Measurements from ENCODE around the gene FLRT1.

FLRT1 gene

GRCh38 chr11:64006398-64006797, 29.3 kb upstream of the FLRT1 start:
- DNase-seq (ENCODE audit: low read depth in 3 of 3), result no peak

DNA sequence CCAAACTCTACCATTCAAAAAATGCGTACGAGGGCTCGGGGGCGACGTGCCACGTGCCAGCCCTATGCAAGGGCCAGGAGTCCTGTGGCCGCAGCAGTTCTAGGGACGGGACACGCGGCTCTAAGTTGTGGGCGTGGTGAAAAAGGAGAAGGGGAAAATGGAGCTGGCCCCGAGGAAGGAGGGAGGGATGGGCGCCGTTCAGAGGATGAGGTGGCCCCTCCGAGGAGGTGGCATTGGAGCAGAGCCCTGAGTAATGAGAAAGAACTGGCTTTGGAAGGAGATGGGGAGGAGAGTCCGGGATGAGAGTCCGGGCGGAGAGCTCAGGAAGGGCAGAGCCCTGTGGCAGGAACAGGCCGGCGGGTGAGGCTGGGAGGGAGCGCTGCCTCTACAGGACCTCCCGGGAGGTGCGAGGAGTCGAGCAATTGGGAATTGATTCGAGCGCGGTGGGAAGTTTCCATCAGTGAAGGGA, 28.5 kb upstream of the FLRT1 start:
- no peak for DNase-seq (ENCODE audit: low read depth in 3 of 3)

GRCh38 chr11:64007629-64008282, 28.0 kb upstream of the FLRT1 start:
- DNase-seq (ENCODE audit: low read depth in 3 of 3), result no peak

DNA sequence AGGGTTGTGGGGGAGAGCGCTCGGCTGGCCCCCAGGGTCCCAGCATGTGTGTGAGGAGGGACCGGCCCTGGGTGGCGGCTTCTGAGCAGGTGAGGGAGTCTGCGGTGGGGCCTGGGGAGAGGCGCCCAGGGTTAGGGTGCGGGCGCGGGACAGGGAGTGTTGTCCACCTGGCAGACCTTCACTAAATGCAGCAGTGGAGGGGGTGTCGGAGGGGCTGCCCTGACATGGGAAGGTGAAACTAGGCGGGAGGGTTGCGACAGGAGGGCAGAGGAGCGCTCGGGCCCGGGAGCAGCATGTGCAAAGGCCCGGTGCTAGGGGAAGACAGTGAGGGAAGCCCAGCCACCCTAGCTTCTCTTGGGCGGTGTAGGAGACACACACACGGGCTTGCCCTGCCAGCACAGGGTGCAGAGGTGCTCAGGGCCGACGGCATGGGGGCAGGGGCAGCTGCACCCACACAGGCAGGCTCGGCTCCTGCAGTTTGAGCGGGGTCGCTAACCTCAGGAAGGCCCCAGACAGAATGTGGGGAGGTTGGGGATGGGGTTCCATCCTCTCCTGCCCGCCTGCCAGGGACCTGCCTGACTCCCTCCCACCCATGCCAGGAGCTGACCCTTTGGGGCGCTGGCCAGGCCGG, 27.3 kb upstream of the FLRT1 start:
- DNase-seq (ENCODE audit: low read depth in 3 of 3), result no peak

DNA sequence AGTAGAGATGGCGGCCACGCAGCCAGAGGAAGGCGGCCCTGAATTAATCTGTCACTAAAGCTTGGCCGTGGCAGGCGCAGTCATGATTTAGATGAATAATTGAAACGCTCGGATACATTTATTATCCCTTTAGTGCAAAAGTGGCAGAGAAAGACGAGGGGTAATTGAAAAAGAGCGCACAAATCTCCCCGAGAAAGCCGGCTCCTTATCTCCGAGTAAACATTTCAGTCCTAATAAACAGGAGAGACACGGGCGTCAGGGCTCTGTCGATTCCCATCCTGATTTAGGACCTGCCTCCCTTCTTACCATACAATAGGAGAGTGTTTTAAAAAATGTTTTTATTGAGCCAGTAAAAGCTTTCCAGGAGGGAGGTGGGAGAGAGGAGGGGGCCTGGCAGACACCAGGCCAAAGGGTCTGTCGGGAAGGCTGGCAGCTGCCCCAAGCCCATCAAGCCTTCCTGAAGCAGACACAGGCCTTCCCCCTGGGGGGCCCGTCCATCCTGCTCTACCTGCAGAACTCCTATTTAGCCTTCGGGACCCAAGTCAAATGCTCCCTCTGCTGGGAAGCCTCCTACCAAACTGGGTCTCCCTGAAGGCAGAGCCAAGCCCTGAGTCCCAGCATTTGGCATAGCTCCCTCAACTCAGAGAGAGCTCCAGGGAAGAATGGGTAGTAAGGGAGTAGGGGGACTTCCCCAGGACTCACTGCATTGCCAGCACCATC, 26.7 kb upstream of the FLRT1 start:
- no peak for DNase-seq (ENCODE audit: low read depth in 3 of 3)

- DNase-seq (ENCODE audit: low read depth in 3 of 3), result no peak
Measured at GRCh38 chr11:64009710-64010109, 26.0 kb upstream of the FLRT1 start.

DNA sequence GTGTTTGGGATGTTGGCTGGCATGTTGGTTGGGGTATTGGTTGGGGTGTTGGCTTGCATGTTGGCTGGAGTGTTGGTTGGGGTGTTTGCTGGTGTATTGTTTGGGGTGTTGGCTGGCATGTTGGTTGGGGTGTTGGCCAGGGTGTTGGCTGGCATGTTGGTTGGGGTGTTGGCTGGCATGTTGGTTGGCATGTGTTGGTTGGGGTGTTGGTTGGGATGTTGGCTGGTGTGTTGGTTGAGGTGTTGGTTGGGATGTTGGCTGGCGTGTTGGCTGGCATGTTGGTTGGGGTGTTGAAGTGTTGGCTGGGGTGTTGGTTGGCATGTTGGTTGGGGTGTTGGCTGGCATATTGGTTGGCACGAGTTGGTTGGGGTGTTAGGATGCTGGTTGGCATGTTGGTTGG, 24.9 kb upstream of the FLRT1 start:
- DNase-seq (ENCODE audit: low read depth in 3 of 3), result no peak

DNA sequence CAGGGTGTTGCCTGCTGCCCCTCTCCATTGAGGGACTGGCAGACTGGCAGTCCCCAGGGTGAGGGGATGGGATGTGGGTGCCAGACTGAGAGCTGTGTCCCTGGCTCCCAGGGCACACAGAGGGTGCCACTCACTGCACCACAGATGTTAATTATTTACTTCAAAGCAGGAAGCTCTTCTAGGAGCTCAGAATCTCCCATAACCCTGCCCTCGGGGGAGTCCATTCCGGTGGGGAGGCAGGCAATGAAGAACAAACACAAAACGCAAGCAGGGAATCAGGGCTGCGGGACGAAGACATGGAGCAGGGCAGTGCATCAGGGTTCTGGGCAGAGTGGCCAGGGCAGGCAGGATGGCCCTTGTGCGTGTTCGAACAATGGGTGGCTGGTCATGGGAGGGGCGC, 24.4 kb upstream of the FLRT1 start:
- no peak for DNase-seq (ENCODE audit: low read depth in 3 of 3)

GRCh38 chr11:64013141-64013896, 22.4 kb upstream of the FLRT1 start:
- DNase-seq (ENCODE audit: low read depth in 3 of 3), result no peak

GRCh38 chr11:64014356-64014755, 21.4 kb upstream of the FLRT1 start:
- DNase-seq (ENCODE audit: low read depth in 3 of 3), result no peak

- no peak for DNase-seq (ENCODE audit: low read depth in 3 of 3)
Measured at GRCh38 chr11:64015510-64015909, 20.2 kb upstream of the FLRT1 start.

DNA sequence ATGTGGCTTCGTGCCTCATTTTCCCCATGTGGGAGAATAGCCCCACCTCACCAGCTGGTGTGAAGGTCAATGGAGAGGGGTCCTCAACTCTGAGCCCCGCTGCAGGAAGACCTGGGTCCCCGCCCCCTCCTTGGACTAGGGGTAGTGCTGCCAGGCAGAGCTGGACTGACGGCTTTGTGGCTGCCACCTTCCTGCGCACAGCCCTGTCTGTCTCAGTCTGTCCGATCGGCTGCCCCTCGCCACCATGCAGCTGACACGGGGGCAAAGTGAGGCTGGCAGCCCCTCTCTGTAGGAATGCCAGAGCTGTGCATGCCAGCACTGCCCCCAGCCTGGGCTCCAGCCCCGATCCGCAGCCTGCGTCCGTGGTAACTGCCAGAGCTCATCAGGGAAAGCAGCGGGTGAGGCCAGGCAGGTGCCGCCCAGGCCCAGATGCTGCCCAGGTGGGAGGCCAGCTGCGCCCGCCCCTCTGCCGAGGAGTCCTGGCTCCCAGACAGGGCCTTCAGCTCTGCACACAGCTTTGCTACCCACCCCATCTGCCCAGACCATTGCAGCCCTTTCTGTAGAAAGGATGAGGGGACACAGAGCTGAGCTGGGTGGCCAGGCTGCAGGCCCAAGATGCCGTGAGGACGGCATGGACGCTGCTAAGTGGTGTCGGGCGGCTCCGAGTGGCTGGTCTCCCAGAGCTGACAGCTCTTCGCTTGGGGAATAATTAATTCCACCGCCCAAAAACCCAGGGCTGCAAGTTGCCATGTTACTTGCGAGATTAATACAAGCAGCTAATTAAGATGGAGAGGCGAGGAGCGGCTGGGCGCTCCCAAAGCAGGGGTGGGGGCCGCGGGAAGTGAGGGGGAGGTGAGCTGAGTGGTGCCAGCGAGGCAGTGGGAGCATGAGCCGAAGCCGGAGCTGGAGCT, 19.5 kb upstream of the FLRT1 start:
- DNase-seq (ENCODE audit: low read depth in 3 of 3), result no peak

GRCh38 chr11:64017945-64018224, 17.8 kb upstream of the FLRT1 start:
- DNase-seq (ENCODE audit: low read depth in 3 of 3), result no peak

- DNase-seq (ENCODE audit: low read depth in 3 of 3), result no peak
Measured at GRCh38 chr11:64018310-64018709, 17.4 kb upstream of the FLRT1 start.

DNA sequence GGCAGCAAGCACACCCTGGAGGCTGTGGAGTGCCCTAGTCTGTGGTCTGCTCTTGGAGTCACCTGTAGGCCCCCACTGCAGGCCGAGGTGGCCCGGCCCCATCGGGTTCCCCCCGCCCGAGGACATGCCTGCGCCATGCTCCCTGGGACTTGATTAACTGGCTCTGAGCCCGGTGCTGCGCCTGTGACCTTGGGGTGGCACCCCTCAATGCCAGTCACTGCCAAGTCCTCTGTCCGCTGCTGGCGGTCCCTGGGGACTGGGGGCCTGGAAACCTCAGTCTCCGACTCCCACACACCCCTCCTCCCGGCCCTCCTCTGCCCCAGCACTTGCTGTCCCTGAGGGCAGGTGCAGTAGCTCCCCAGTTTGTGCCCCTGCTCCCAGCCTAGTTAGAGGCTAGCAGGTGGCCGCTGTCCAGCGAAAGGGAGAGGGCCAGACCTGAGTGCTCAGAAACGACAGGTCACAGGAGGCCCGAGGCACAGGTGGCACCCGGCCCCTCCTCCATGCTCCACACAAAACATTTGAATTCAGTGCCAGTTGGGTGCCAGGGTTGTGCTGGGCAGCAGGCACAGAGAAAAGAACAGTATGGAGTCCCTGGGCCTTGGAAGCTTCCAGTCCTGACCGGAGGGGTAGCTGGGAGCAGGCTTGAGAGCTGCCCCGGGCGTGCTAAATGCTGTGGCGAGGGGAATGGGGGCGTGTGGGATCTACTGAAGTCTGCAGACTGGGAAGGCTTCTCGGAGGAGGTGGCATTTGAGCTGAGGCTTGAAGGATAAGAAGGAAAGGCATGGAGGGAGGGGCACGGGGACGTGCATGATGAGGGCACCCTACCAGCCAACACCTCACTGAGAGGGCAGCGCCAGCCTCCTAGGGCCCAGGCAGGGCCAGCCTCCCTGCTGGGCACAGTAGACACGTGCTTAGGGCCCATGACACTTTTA, 16.4 kb upstream of the FLRT1 start:
- no peak for DNase-seq (ENCODE audit: low read depth in 3 of 3)

- no peak for DNase-seq (ENCODE audit: low read depth in 3 of 3)
Measured at GRCh38 chr11:64020976-64021756, 14.6 kb upstream of the FLRT1 start.

DNA sequence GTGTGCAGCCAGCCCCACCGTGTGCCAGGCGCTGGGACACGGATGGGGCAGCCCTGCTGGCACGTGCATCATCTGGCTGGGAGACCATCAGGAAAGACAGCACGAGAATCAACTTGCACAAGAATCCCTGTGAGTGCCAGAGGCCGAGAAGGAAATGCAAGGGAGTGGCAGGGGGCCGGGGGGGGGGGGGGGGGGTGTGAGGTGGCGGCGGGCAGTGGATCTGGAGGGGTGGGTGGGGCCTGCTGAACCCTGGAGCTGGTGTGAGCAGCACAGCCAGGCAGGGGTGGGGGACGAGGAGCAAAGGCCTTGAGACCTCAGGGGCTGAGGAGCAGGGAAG, 14.0 kb upstream of the FLRT1 start:
- DNase-seq (ENCODE audit: low read depth in 3 of 3), result no peak

DNA sequence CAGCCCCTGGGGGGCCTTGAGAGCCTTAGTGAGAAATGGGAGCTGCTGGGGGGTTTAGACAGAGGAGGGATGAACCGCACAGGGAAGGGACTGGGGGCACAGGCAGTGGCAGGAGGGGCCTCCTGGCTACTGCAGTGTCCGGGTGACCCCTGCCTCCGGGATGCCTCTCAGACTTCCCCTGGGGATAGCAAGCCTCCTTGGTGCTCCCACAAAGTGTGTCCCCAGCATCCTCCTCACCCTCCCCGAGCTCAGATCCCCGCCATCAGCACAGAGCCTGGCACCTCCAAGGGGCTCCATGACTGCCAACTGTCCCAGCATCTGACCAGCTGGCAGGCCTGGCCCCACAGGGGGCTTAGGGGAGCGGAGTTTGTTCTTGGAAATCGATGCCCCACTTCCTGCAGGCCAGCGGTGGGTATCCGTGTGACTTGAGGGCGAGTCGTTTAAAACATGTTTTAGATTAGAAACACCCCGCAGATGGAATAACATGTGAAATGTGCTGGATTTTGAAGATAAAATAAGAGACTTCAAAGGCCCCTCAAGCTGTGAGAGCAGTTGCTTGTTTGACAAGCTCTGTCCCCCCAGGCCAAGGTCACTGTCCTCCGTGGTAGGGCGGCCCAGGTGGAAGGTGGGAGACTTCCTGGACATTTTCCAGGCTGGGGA, 13.5 kb upstream of the FLRT1 start:
- no peak for DNase-seq (ENCODE audit: low read depth in 3 of 3)

All from stimulated activated CD4-positive, alpha-beta T cell treated with anti-CD3 and anti-CD28 coated beads, TNF-alpha, amount 100 ng/mL, for 4 hours (primary cell).